GM21576 (cell line): Measurements from ENCODE around the gene LRRC36.

Source experiments
- ATAC-seq: cut with Tn5 transposase; IDR thresholded peaks from one replicate; pipeline ENCODE4 v1.9.1; 2021; ENCODE audit warnings: mild to moderate bottlenecking, moderate library complexity; ENCODE audit not compliant: unreplicated experiment

LRRC36 gene

GRCh38 chr16:67388591-67388990 is 62.0 kb downstream of the LRRC36 start:
- ATAC-seq = no peak

GRCh38 chr16:67389911-67390815 is 63.5 kb downstream of the LRRC36 start:
- no peak for ATAC-seq

- no peak for ATAC-seq
These were observed 64.3 kb downstream of the LRRC36 start for GRCh38 chr16:67390816-67391423.

GRCh38 chr16:67391424-67392300 is 65.0 kb downstream of the LRRC36 start:
- no peak for ATAC-seq

- no peak for ATAC-seq
These were observed 65.9 kb downstream of the LRRC36 start for GRCh38 chr16:67392301-67393059.

GRCh38 chr16:67393111-67393787 is 66.6 kb downstream of the LRRC36 start, which contains the start of gene TPPP3:
Gene TPPP3, minus strand, starts transcription at chr16:67393498. Its CDS starts 2,387 bp downstream, at chr16:67391111.
- no peak for ATAC-seq

GRCh38 chr16:67393788-67394154 is 67.2 kb downstream of the LRRC36 start:
- ATAC-seq = no peak

- no peak for ATAC-seq
These were observed 67.8 kb downstream of the LRRC36 start for GRCh38 chr16:67394155-67395104.

- no peak for ATAC-seq
These were observed 68.5 kb downstream of the LRRC36 start for GRCh38 chr16:67395105-67395457.

- ATAC-seq = no peak
These were observed 69.0 kb downstream of the LRRC36 start for GRCh38 chr16:67395458-67396158.

GRCh38 chr16:67396159-67397035 is 69.8 kb downstream of the LRRC36 start:
- no peak for ATAC-seq

- no peak for ATAC-seq
These were observed 70.6 kb downstream of the LRRC36 start for GRCh38 chr16:67397036-67397801.

GRCh38 chr16:67397812-67398545 is 71.4 kb downstream of the LRRC36 start:
- ATAC-seq = no peak

- no peak for ATAC-seq
These were observed 72.1 kb downstream of the LRRC36 start for GRCh38 chr16:67398546-67399217.

GRCh38 chr16:67399218-67399733 is 72.7 kb downstream of the LRRC36 start:
- ATAC-seq = no peak
